Vagina (tissue), 2 donors: ENCODE measurements around the gene CCDC90B.

Experiments
- POLR2A ChIP-seq, 2 donors: fragments of 450-650 bp; IDR thresholded peaks; one replicate each; pipeline ENCODE4 v1.6.1; 2017; ENCODE audit warnings: antibody characterized with exemption in 2 of 2, mild to moderate bottlenecking in 2 of 2, moderate library complexity in 2 of 2
- TF ChIP-seq, protein P1 (sequence below), 3 experiments: fragments of 450-650 bp in 2 of 3; fragments of 200-600 bp in 1 of 3; sonication (generic) in 1 of 3; IDR thresholded peaks; one replicate each; pipeline ENCODE4 v1.5.1; 2017 to 2019; ENCODE audit warnings: antibody characterized with exemption in 3 of 3, mild to moderate bottlenecking in 2 of 3, moderate library complexity in 2 of 3

DNA sequence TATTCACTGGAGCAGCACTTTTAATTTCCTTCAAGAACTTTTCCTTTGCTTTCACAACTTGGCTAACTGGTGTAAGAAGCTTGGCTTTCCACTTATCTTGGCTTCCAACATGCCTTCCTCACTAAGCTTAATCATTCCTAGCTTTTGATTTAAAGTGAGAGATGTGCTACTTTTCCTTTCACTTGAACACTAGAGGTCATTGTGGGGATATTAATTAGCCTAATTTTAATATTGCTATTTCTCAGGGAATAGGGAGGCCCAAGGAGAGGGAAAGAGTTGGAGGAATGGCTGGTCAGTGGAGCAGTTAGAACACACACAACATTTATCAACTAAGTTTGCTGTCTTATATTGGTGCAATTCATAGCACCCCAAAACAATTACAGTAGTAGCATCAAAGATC lies 24.6 kb upstream of the CCDC90B start:
- TF ChIP-seq, protein P1, sequence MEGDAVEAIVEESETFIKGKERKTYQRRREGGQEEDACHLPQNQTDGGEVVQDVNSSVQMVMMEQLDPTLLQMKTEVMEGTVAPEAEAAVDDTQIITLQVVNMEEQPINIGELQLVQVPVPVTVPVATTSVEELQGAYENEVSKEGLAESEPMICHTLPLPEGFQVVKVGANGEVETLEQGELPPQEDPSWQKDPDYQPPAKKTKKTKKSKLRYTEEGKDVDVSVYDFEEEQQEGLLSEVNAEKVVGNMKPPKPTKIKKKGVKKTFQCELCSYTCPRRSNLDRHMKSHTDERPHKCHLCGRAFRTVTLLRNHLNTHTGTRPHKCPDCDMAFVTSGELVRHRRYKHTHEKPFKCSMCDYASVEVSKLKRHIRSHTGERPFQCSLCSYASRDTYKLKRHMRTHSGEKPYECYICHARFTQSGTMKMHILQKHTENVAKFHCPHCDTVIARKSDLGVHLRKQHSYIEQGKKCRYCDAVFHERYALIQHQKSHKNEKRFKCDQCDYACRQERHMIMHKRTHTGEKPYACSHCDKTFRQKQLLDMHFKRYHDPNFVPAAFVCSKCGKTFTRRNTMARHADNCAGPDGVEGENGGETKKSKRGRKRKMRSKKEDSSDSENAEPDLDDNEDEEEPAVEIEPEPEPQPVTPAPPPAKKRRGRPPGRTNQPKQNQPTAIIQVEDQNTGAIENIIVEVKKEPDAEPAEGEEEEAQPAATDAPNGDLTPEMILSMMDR (IDR thresholded peaks at IDR 0.05): no peak
- no peak for TF ChIP-seq POLR2A (IDR thresholded peaks at IDR 0.05)
